Raji (cell line): ENCODE data around the gene C1orf52.

Experiments
- POLR2A ChIP-seq: IDR thresholded peaks from 2 replicates; pipeline ENCODE4 v1.6.1; 2011; ENCODE audit warnings: low read depth, low read length, control low read depth; ENCODE audit not compliant: insufficient read depth

C1orf52 gene

GRCh38 chr1:85284202-85284601 lies 24.7 kb upstream of the C1orf52 start:
- TF ChIP-seq POLR2A = no peak

- TF ChIP-seq POLR2A = no peak
Observed at GRCh38 chr1:85283475-85284199, 24.2 kb upstream of the C1orf52 start.

GRCh38 chr1:85282424-85282823 lies 23.0 kb upstream of the C1orf52 start:
- TF ChIP-seq POLR2A = no peak

- TF ChIP-seq POLR2A = no peak
Observed at GRCh38 chr1:85280636-85281035, 21.2 kb upstream of the C1orf52 start.

- TF ChIP-seq POLR2A = no peak
Observed at GRCh38 chr1:85279458-85280080, 20.1 kb upstream of the C1orf52 start.

GRCh38 chr1:85278853-85279314 lies 19.4 kb upstream of the C1orf52 start:
- no peak for TF ChIP-seq POLR2A

GRCh38 chr1:85277802-85278201 lies 18.3 kb upstream of the C1orf52 start:
- no peak for TF ChIP-seq POLR2A

GRCh38 chr1:85276978-85277639 lies 17.6 kb upstream of the C1orf52 start:
- no peak for TF ChIP-seq POLR2A

GRCh38 chr1:85276215-85276977 lies 16.9 kb upstream of the C1orf52 start, which contains the start of gene BCL10:
TSS of gene BCL10 (minus strand) at chr1:85276632. CDS start at chr1:85276352, 280 bp downstream.
- TF ChIP-seq POLR2A = peak; percentile 77

- peak; percentile 38; the same call in 1 of the 2 replicates for TF ChIP-seq POLR2A
Observed at GRCh38 chr1:85275701-85276214, 16.3 kb upstream of the C1orf52 start.

GRCh38 chr1:85274969-85275453 lies 15.5 kb upstream of the C1orf52 start:
- TF ChIP-seq POLR2A = no peak

- no peak for TF ChIP-seq POLR2A
Observed at GRCh38 chr1:85273397-85273796, 13.9 kb upstream of the C1orf52 start.

- no peak for TF ChIP-seq POLR2A
Observed at GRCh38 chr1:85268801-85269585, 9.5 kb upstream of the C1orf52 start.

- TF ChIP-seq POLR2A = no peak
Observed at GRCh38 chr1:85267313-85267712, 7.9 kb upstream of the C1orf52 start.
